GM23338 (cell line): ENCODE data around the gene FCN1. TPM values are rescaled to one million over a fixed set of nuclear protein-coding genes. Genes with fewer than 3 reads are reported as not detected.

Source experiments
- ATAC-seq: fragments of 200-7000 bp; cut with Tn5 transposase; 3 replicates; pipeline ENCODE4 v1.9.1; 2020
- DNase-seq: peaks from one replicate; pipeline ENCODE4 v3.0.0-alpha.2; 2015; ENCODE audit warnings: low spot score
- H2AFZ ChIP-seq: fragments of 200-600 bp; sonication (generic); 2 replicates; pipeline ENCODE4 v1.8.0; 2016; ENCODE audit warnings: antibody characterized with exemption, mild to moderate bottlenecking, moderate library complexity
- H3F3A ChIP-seq: fragments of 200-600 bp; sonication (generic); replicated peaks from 2 replicates; pipeline ENCODE4 v1.8.0; 2017; ENCODE audit warnings: antibody characterized with exemption, mixed run types, low read depth
- H3K27ac ChIP-seq: fragments of 200-600 bp; sonication (generic); 2 replicates; pipeline ENCODE4 v1.6.1; 2016; ENCODE audit warnings: low read depth
- H3K27me3 ChIP-seq: fragments of 200-600 bp; sonication (generic); 2 replicates; pipeline ENCODE4 v1.8.0; 2016; ENCODE audit warnings: mild to moderate bottlenecking, mixed run types, moderate library complexity; ENCODE audit not compliant: insufficient read depth
- H3K36me3 ChIP-seq: fragments of 200-600 bp; sonication (generic); 2 replicates; pipeline ENCODE4 v1.8.0; 2016; ENCODE audit warnings: mild to moderate bottlenecking; ENCODE audit not compliant: insufficient read depth
- H3K4me1 ChIP-seq: fragments of 200-600 bp; sonication (generic); 2 replicates; pipeline ENCODE4 v1.8.0; 2016; ENCODE audit warnings: mild to moderate bottlenecking, moderate library complexity; ENCODE audit not compliant: insufficient read depth
- H3K4me2 ChIP-seq: fragments of 200-600 bp; sonication (generic); 2 replicates; pipeline ENCODE4 v1.7.1; 2017; ENCODE audit warnings: mixed run types
- H3K4me3 ChIP-seq: fragments of 200-600 bp; sonication (generic); 2 replicates; pipeline ENCODE4 v1.6.1; 2016; ENCODE audit warnings: mixed run types
- H3K79me2 ChIP-seq: fragments of 200-600 bp; sonication (generic); replicated peaks from 2 replicates; pipeline ENCODE4 v1.8.0; 2017; ENCODE audit warnings: mild to moderate bottlenecking; ENCODE audit not compliant: insufficient read depth
- H3K9me2 ChIP-seq: fragments of 200-600 bp; sonication (generic); 2 replicates; pipeline ENCODE4 v1.8.0; 2017; ENCODE audit not compliant: insufficient read depth
- H4K20me1 ChIP-seq: fragments of 200-600 bp; sonication (generic); replicated peaks from 2 replicates; pipeline ENCODE4 v1.8.0; 2017; ENCODE audit warnings: mild to moderate bottlenecking; ENCODE audit not compliant: insufficient read depth
- H3K27ac Mint-ChIP-seq: 2 replicates; pipeline ENCODE4 v1.8.0; 2020; ENCODE audit warnings: inconsistent platforms, mild to moderate bottlenecking, moderate library complexity, mixed read lengths
- H3K27me3 Mint-ChIP-seq: 3 replicates; pipeline ENCODE4 v1.8.0; 2022; ENCODE audit warnings: low read depth, mild to moderate bottlenecking, moderate library complexity, mixed read lengths, inconsistent platforms; ENCODE audit not compliant: insufficient read depth, poor library complexity
- H3K36me3 Mint-ChIP-seq: 3 replicates; pipeline ENCODE4 v1.8.0; 2021; ENCODE audit warnings: low read depth, mild to moderate bottlenecking, inconsistent platforms, moderate library complexity, mixed read lengths
- H3K4me1 Mint-ChIP-seq: 3 replicates; pipeline ENCODE4 v1.8.0; 2020; ENCODE audit warnings: mild to moderate bottlenecking, inconsistent platforms, mixed read lengths
- H3K4me3 Mint-ChIP-seq: 3 replicates; pipeline ENCODE4 v1.8.0; 2021; ENCODE audit warnings: moderate library complexity, mild to moderate bottlenecking, inconsistent platforms, mixed read lengths
- H3K9me3 Mint-ChIP-seq: 3 replicates; pipeline ENCODE4 v1.8.0; 2020; ENCODE audit warnings: moderate library complexity, mild to moderate bottlenecking, inconsistent platforms, mixed read lengths
- CREB1 ChIP-seq: fragments of 250-450 bp; sonication (Bioruptor Pico); IDR thresholded peaks from 2 replicates; pipeline ENCODE4 v1.5.0; 2020; ENCODE audit warnings: low read depth, mild to moderate bottlenecking, moderate library complexity
- EZH2 ChIP-seq: fragments of 200-600 bp; sonication (generic); IDR thresholded peaks from one replicate; pipeline ENCODE4 v1.8.0; 2017; ENCODE audit warnings: antibody characterized with exemption, mild to moderate bottlenecking, low read depth; ENCODE audit not compliant: unreplicated experiment
- EZH2phosphoT487 ChIP-seq: fragments of 200-600 bp; sonication (generic); IDR thresholded peaks from one replicate; pipeline ENCODE4 v1.8.1; 2018; ENCODE audit warnings: antibody characterized with exemption; ENCODE audit not compliant: unreplicated experiment
- NANOG ChIP-seq: IDR thresholded peaks from 2 replicates; pipeline ENCODE4 v1.6.1; 2016; ENCODE audit warnings: antibody characterized with exemption, borderline replicate concordance
- REST ChIP-seq: IDR thresholded peaks from one replicate; pipeline ENCODE4 v1.6.1; 2018; ENCODE audit warnings: antibody characterized with exemption; ENCODE audit not compliant: unreplicated experiment
- STAT1 ChIP-seq: IDR thresholded peaks from one replicate; pipeline ENCODE4 v1.6.1; 2016; ENCODE audit warnings: antibody characterized with exemption; ENCODE audit not compliant: unreplicated experiment
- ZNF114 ChIP-seq: fragments of 250-450 bp; sonication (Bioruptor Pico); IDR thresholded peaks from 2 replicates; pipeline ENCODE4 v1.5.0; 2020; ENCODE audit warnings: mild to moderate bottlenecking, moderate library complexity
- ZNF331 ChIP-seq: fragments of 250-450 bp; sonication (Bioruptor Pico); IDR thresholded peaks from 2 replicates; pipeline ENCODE4 v1.5.0; 2020; ENCODE audit warnings: low read depth, mild to moderate bottlenecking, moderate library complexity
- ZNF462 ChIP-seq: fragments of 250-450 bp; sonication (Bioruptor Pico); IDR thresholded peaks from 2 replicates; pipeline ENCODE4 v1.5.0; 2020; ENCODE audit warnings: mild to moderate bottlenecking, moderate library complexity
- polyA plus RNA-seq: library from polyadenylated mRNA; unstranded; fragments of >200 nt; fragmentation: Nextera tagmentation; extraction: Ambion mirVana; gene quantifications from 2 replicates; pipeline ENCODE4 v1.2.1, GENCODE V29; 2016
- total RNA-seq: library from RNA; depleted of rRNA; stranded (reverse); fragments of >200 nt; shearing (Covaris generic); gene quantifications from 2 replicates; pipeline ENCODE4 v1.2.3, GENCODE V29; 2014
- TF ChIP-seq, protein P1 (sequence below): IDR thresholded peaks from 2 replicates; pipeline ENCODE4 v1.6.1; 2016; ENCODE audit warnings: antibody characterized with exemption

Gene FCN1
- total and polyA plus RNA-seq, 2 experiments from 2014 or later: not detected

DNA sequence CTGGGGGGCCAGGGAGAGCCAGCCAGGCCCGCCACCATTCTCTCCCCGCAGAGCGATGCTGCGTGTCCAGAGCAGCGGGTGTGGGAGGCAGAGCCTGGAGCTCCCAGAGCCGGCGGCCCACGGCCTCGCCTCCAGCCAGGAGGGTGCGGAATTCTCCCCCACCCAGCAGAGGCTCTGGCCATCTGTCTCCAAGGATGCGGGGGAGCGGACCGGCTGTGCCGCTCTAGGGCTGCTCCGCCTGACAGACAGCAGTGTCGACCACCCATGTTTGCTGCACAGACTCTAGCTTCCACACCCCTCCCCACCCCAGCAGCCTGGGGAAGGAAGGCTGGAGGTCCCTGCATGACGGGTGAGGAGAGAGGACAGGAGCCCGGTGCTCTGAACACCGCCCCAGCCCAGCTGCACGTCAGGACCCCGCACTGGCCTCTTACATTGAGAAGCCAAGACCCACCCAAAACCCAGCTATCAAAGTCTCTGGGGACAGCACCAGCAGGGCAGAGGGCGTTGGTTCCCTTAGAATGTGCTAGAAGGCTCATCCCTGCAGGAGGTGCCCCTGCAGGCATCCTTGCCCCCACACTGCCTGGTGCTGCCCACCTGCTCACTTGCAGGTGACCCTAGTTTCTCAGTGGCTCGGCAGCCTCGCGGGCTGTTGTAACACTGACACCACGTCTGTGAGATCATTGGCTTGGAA lies 29.7 kb upstream of the FCN1 start:
- Histone ChIP-seq H3K36me3 (no peaks in the 10 kb centered on the region), H3K27ac (no peak overlapping the region), H3K79me2 (no peaks in the 10 kb centered on the region), H3F3A (no peaks in the 10 kb centered on the region), H3K4me1 (no peaks in the 10 kb centered on the region), H3K4me3 (no peak overlapping the region), H4K20me1 (no peaks in the 10 kb centered on the region), H2AFZ (no peak overlapping the region), H3K27me3 (no peaks in the 10 kb centered on the region), H3K9me2 (0 out of 2 replicates have a peak, but pooled peaks cover 3% of the 10 kb centered on the region), H3K4me2 (no peak overlapping the region)
- H3K27me3 Mint-ChIP-seq: no peaks in the 10 kb centered on the region
- no peak for ATAC-seq
- peaks cover 6% of the 10 kb centered on the region for H3K4me1 Mint-ChIP-seq
- no peaks in the 10 kb centered on the region for H3K9me3 Mint-ChIP-seq
- no peak for DNase-seq
- H3K36me3 Mint-ChIP-seq: no peaks in the 10 kb centered on the region; the same call in 2 of the 3 replicates
- H3K27ac Mint-ChIP-seq: no peak overlapping the region
- no peak overlapping the region for H3K4me3 Mint-ChIP-seq
- TF ChIP-seq, protein P1, sequence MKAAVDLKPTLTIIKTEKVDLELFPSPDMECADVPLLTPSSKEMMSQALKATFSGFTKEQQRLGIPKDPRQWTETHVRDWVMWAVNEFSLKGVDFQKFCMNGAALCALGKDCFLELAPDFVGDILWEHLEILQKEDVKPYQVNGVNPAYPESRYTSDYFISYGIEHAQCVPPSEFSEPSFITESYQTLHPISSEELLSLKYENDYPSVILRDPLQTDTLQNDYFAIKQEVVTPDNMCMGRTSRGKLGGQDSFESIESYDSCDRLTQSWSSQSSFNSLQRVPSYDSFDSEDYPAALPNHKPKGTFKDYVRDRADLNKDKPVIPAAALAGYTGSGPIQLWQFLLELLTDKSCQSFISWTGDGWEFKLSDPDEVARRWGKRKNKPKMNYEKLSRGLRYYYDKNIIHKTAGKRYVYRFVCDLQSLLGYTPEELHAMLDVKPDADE: no peak
- TF ChIP-seq EZH2phosphoT487: no peak
- no peak for TF ChIP-seq ZNF114
- TF ChIP-seq STAT1: no peak
- TF ChIP-seq EZH2: no peak
- TF ChIP-seq CREB1 (CRISPR knock-in tag): no peak
- no peak for TF ChIP-seq ZNF331 (CRISPR knock-in tag)
- TF ChIP-seq REST: no peak

GRCh38 chr9:134946663-134947062 lies 29.0 kb upstream of the FCN1 start:
- DNase-seq (no peak), ATAC-seq (no peak)
- Histone ChIP-seq H3K4me1 (no peaks in the 10 kb centered on the region), H3F3A (no peaks in the 10 kb centered on the region), H3K27me3 (no peaks in the 10 kb centered on the region), H2AFZ (no peak overlapping the region), H4K20me1 (no peaks in the 10 kb centered on the region), H3K27ac (no peak overlapping the region), H3K36me3 (no peaks in the 10 kb centered on the region), H3K9me2 (0 out of 2 replicates have a peak, but pooled peaks cover under 1% of the 10 kb centered on the region), H3K79me2 (no peaks in the 10 kb centered on the region), H3K4me2 (no peak overlapping the region), H3K4me3 (no peak overlapping the region)
- no peaks in the 10 kb centered on the region for H3K9me3 Mint-ChIP-seq
- no peaks in the 10 kb centered on the region; the same call in 2 of the 3 replicates for H3K36me3 Mint-ChIP-seq
- TF ChIP-seq NANOG: no peak
- no peak for TF ChIP-seq STAT1
- no peak for TF ChIP-seq EZH2phosphoT487
- no peak for TF ChIP-seq ZNF114
- TF ChIP-seq ZNF462 (CRISPR knock-in tag): no peak
- H3K4me1 Mint-ChIP-seq: peaks cover 8% of the 10 kb centered on the region
- no peak overlapping the region for H3K4me3 Mint-ChIP-seq
- no peak overlapping the region for H3K27ac Mint-ChIP-seq
- H3K27me3 Mint-ChIP-seq: no peaks in the 10 kb centered on the region
